Effector CD4-positive, alpha-beta T cell (primary cell): Measurements from ENCODE around the gene RPS28.
"Not testable (repeated sequence)": the region's sequence is repeated elsewhere in the genome, so short reads cannot be mapped to it uniquely, and the experiment has no call there.

ENCODE experiments used
- DNase-seq: peaks from one replicate; pipeline ENCODE4 v3.0.0-alpha.2; 2020

RPS28 gene

GRCh38 chr19:8342684-8343482 lies 21.6 kb downstream of the RPS28 start, which contains the start of gene KANK3:
Gene KANK3, minus strand, starts transcription at chr19:8343262. Its CDS starts 5,434 bp downstream, at chr19:8337828.
- DNase-seq: peak; percentile 88

- DNase-seq: no peak
These were observed 22.2 kb downstream of the RPS28 start for GRCh38 chr19:8343483-8343844.

GRCh38 chr19:8349629-8350372 lies 28.5 kb downstream of the RPS28 start:
- DNase-seq: not testable (repeated sequence)

- no peak for DNase-seq
These were observed 31.0 kb downstream of the RPS28 start for GRCh38 chr19:8352134-8352827.

- not testable (repeated sequence) for DNase-seq
These were observed 31.5 kb downstream of the RPS28 start for GRCh38 chr19:8352845-8353244.

- no peak for DNase-seq
These were observed 34.5 kb downstream of the RPS28 start for GRCh38 chr19:8355631-8356402.

- no peak for DNase-seq
These were observed 35.8 kb downstream of the RPS28 start for GRCh38 chr19:8357007-8357521.

- DNase-seq: no peak
These were observed 37.7 kb downstream of the RPS28 start for GRCh38 chr19:8358948-8359347.

GRCh38 chr19:8360196-8360595 lies 38.9 kb downstream of the RPS28 start:
- DNase-seq: no peak

- DNase-seq: no peak
These were observed 40.9 kb downstream of the RPS28 start for GRCh38 chr19:8361921-8362793.

- DNase-seq: no peak
These were observed 42.8 kb downstream of the RPS28 start, which contains the start of gene ANGPTL4 for GRCh38 chr19:8363803-8364771. Gene ANGPTL4, plus strand, starts transcription at chr19:8364155. Its CDS starts 167 bp downstream, at chr19:8364322.

GRCh38 chr19:8366121-8366581 lies 44.9 kb downstream of the RPS28 start:
- no peak for DNase-seq

GRCh38 chr19:8366961-8367326 lies 45.6 kb downstream of the RPS28 start:
- no peak for DNase-seq

GRCh38 chr19:8367327-8368001 lies 46.2 kb downstream of the RPS28 start:
- DNase-seq: no peak

- DNase-seq: no peak
These were observed 49.1 kb downstream of the RPS28 start for GRCh38 chr19:8370176-8371010.

GRCh38 chr19:8371011-8371804 lies 49.9 kb downstream of the RPS28 start:
- no peak for DNase-seq
